Transverse colon (tissue), 4 donors: ENCODE results near the gene NUDCD3.
A peak's percentile ranks its signal among the peaks of the same experiment; 100 is the strongest.

Source experiments
- CTCF ChIP-seq, 5 experiments: fragments of 200-600 bp in 3 of 5; fragments of 450-650 bp in 2 of 5; sonication (generic) in 3 of 5; IDR thresholded peaks; 1 replicate in 2 of 5; 2 replicates in 3 of 5; pipeline ENCODE4 v1.5.1; 2016 to 2017; ENCODE audit warnings: antibody characterized with exemption in 5 of 5, inconsistent platforms in 3 of 5, mild to moderate bottlenecking in 2 of 5, moderate library complexity in 1 of 5
- EP300 ChIP-seq: sonication (generic); formaldehyde crosslinking; IDR thresholded peaks from one replicate; pipeline ENCODE4 v1.6.1; 2017; ENCODE audit warnings: antibody characterized with exemption, low read depth
- POLR2A ChIP-seq: fragments of 450-650 bp; IDR thresholded peaks from one replicate; pipeline ENCODE4 v1.6.1; 2016; ENCODE audit warnings: antibody characterized with exemption, mild to moderate bottlenecking, moderate library complexity
- POLR2AphosphoS5 ChIP-seq, 3 donors: sonication (generic); formaldehyde crosslinking; IDR thresholded peaks; one replicate each; pipeline ENCODE4 v1.6.1; 2016; ENCODE audit warnings: antibody characterized with exemption in 3 of 3

- TF ChIP-seq CTCF (IDR thresholded peaks at IDR 0.05) (peak; percentile 78 to 87 (median 86)), POLR2A (no peak), POLR2AphosphoS5 (IDR thresholded peaks at IDR 0.05) (no peak), EP300 (no peak)
These were observed 13.2 kb downstream of the NUDCD3 start for GRCh38 chr7:44477063-44477830.
